NCI-H1105 treated with DMSO at 0.1 percent for 48 hours (cell line): ENCODE measurements around the gene HMGB2.

Experiments used
- DNase-seq: peaks from one replicate; lab custom pipeline; 2025; lab: John Stamatoyannopoulos, UW

Gene HMGB2

GRCh38 chr4:173288296-173288695, 45.9 kb downstream of the HMGB2 start:
- no peak for DNase-seq

- DNase-seq = no peak
Measured at GRCh38 chr4:173287486-173287885, 46.7 kb downstream of the HMGB2 start.

- no peak for DNase-seq
Measured at GRCh38 chr4:173284463-173284862, 49.7 kb downstream of the HMGB2 start.

- DNase-seq = no peak
Measured at GRCh38 chr4:173282626-173283025, 51.5 kb downstream of the HMGB2 start.

GRCh38 chr4:173282256-173282562, 51.9 kb downstream of the HMGB2 start:
- no peak for DNase-seq

- no peak for DNase-seq
Measured at GRCh38 chr4:173281406-173282255, 52.5 kb downstream of the HMGB2 start.
